ENCODE measurements around the gene HINT3.
"Not testable (repeated sequence)": the region's sequence is repeated elsewhere in the genome, so short reads cannot be mapped to it uniquely, and the experiment has no call there.

The HINT3 gene

DNA sequence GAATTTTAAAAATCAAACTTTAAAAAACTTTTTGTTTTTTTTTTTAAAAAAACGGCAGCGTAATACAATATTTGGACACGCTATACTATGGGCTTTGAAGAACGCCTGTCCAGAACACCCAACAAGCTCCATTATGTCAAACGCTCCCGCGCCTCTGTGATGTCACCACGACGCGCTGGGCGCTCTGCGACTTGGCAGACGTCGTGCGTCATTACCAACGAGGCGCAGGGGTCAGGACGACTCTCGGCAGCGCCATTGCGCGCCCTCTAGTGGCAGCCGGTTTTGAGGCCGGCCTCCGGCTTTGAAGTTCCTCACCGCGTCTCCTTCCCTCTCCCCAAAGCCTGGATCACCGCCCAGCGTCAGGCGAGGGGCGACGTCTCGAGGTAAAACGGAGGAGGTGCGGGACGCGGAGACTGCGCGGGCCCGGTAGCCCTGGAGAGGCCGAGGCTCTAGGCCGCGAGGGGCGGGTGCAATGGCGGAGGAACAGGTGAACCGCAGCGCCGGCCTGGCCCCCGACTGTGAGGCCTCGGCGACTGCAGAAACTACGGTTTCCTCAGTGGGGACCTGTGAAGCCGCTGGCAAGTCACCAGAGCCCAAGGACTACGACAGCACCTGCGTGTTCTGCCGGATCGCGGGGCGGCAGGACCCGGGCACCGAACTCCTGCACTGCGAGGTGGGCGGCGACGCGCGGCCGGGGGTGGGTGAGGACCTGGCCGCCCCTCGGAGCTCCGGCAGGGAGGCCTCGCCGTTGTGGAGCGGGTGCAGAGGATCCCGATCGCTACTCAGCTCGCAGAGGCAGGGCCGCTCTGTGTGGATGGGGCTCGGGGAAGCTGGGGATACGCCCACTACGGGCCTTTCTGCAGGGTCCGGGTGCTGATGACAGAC is at the start of gene HINT3:
TSS of gene HINT3 (plus strand) at position 265 of the 885 bp plus-strand sequence. CDS start at position 473, 208 bp downstream.
- peak; percentile 83 for FAIRE-seq

GRCh38 chr6:125910527-125910926 is 46.0 kb upstream of the HINT3 start:
- FAIRE-seq = no peak

GRCh38 chr6:125911051-125911451 is 45.5 kb upstream of the HINT3 start:
- not testable (repeated sequence) for FAIRE-seq

DNA sequence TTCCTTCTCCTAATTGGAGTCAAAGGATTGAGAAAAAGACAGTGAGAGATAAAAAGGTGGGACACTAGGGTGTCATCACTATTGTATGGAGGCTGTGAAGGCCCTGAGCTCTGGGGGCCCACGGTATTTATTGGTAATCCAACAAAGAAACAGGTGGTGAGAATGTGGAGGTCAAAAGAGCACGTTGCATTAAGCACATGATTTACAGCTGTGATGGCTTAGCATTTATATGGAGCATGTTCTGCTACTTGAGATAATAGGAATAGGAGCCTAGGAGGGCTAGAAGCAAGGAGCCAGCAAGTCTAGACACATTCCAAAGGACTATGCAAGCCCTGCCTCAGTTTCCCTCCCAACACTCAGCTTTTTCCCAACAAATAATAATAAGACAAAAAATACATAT is 44.1 kb upstream of the HINT3 start:
- not testable (repeated sequence) for FAIRE-seq

DNA sequence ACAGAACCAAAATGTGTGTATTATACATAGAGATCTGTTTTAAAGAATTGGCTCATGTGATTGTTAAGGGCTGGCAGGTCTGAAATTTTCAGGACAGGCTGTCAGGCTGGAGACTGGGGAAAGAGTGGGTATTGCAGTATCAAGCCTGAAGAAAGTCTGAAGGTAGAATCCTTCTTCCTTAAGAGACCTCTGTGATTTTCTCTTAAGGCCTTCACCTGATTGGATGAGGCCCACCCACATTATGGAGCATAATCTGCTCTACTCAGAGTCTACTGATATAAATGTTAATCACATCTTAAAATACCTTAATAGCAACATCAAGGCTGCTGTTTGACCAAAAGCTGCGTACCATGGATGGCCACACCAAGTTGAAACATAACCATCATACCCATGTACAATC is 43.4 kb upstream of the HINT3 start:
- no peak for FAIRE-seq

DNA sequence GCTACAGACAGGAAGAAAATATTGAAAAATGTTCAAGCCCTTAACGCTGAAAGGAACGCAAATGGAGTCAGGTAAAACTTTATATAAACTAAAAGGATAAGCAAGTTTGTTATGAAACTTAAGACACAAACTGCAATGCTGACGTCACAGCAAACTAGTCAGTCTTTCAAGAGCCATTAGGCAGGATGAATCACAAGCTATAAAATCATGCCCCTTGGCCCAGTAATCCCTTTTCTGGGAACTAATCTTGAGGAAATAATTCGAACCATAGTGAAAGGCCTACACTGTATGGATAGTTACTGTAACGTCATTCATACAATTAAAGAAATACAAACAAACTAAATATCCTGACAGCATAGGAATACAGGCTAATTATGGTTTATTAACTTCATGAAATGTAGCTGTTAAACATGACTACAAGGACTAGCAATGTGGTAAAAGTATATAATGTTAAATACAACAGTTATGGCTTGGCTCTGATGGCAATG is 42.7 kb upstream of the HINT3 start:
- no peak for FAIRE-seq

DNA sequence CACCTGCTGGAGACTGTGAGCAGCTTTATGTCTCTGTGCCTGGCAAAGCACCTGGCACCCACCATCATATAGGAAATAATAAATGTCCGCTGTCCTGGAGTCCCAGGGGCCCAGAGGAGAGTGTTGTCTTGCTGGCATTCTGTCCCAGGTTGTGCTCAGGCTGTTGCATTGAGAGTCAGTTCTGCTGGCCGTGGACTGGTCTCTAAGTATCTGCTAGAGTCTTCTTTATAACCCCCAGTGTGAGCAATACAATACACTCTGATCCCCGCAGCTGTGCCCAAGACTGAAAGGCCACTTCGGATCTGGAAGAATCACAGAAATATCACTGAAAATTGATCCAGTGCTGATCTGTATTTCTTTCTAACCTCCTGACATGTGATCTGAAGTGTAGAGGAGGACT is 38.3 kb upstream of the HINT3 start:
- no peak for FAIRE-seq

- FAIRE-seq = no peak
These were observed 37.6 kb upstream of the HINT3 start for GRCh38 chr6:125918681-125919566.

GRCh38 chr6:125919618-125920017 is 37.0 kb upstream of the HINT3 start:
- no peak for FAIRE-seq

GRCh38 chr6:125922322-125922860 is 34.2 kb upstream of the HINT3 start:
- no peak for FAIRE-seq

GRCh38 chr6:125923366-125923877 is 33.1 kb upstream of the HINT3 start:
- no peak for FAIRE-seq

GRCh38 chr6:125924169-125924568 is 32.4 kb upstream of the HINT3 start:
- no peak for FAIRE-seq

GRCh38 chr6:125924697-125925358 is 31.7 kb upstream of the HINT3 start:
- FAIRE-seq = no peak

GRCh38 chr6:125926711-125927110 is 29.9 kb upstream of the HINT3 start:
- no peak for FAIRE-seq

DNA sequence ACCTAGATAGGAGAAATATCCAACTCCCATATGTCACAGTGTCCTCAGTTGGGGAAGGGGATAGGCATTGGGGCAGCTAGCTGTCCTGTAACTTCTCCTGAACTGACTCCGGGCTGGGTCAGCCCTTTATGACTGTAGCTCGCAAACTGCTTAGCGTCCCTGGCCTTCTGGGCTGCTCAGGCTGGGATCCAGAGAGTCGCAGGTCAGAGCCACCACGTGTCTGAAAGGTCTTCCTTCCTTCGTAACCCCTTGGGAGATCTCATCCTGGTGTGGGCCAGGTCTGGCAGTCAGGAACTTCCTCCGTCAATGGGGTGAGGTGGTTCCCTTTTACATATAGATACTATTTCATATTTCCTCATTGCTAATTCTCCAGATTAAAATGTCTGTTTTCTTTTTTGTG is 28.8 kb upstream of the HINT3 start:
- FAIRE-seq = no peak

DNA sequence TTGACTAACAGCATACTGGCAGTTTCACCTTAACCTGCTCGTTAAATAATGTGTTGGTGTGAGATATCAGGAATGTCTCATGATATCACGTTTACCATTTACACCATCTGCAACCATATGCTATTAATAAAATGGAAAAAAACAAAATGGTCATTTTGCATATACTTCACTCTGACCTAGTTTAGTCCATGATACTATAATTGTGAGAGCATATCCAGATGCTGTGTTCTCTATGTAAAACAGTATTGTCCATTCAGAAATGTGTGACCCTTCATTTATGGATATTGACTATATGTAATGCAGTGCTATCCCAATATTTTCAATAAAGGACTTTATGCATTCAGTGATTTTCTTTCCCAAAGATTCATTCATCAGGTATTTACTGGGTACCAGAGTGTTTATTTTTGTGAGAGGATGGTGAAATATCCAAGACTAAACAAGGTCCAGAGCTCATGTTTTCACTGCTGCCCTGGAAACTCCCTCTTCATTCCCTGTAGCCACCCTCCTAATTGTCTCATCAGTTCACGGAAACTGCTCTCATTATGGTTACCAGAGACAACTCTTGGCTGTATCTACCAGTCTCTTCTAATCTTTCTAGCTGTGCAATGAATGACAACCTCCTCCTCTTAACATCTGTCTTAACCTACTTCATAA is 25.7 kb upstream of the HINT3 start:
- FAIRE-seq = no peak

- FAIRE-seq = no peak
These were observed 24.7 kb upstream of the HINT3 start for GRCh38 chr6:125931733-125932450.

GRCh38 chr6:125932451-125932795 is 24.1 kb upstream of the HINT3 start:
- no peak for FAIRE-seq

DNA sequence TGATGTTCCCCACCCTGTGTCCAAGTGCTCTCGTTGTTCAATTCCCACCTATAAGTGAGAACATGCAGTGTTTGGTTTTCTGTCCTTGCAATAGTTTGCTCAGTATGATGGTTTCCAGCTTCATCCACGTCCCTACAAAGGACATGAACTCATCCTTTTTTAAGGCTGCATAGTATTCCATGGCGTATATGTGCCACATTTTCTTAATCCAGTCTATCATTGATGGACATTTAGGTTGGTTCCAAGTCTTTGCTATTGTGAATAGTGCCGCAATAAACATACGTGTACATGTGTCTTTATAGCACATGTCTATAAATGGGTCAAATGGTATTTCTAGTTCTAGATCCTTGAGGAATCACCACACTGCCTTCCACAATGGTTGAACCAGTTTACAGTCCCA is 21.1 kb upstream of the HINT3 start:
- FAIRE-seq = not testable (repeated sequence)

GRCh38 chr6:125939026-125939425 is 17.5 kb upstream of the HINT3 start:
- FAIRE-seq = no peak

GRCh38 chr6:125939791-125940190 is 16.8 kb upstream of the HINT3 start:
- no peak for FAIRE-seq
